Colonic mucosa (tissue), 4 donors: ENCODE results near the gene DAB1. TPM values are rescaled to one million over a fixed set of nuclear protein-coding genes. Genes with fewer than 3 reads are reported as not detected.

Experiments used
- DNase-seq: peaks from one replicate; pipeline ENCODE4 v3.0.0-alpha.2; 2020
- H3K27ac ChIP-seq: fragments of 200-600 bp; one replicate; pipeline ENCODE4 v1.8.0; 2021
- H3K27me3 ChIP-seq: fragments of 200-600 bp; one replicate; pipeline ENCODE4 v1.8.0; 2021
- H3K36me3 ChIP-seq: fragments of 200-600 bp; one replicate; pipeline ENCODE4 v1.8.0; 2021
- H3K4me1 ChIP-seq: fragments of 200-600 bp; one replicate; pipeline ENCODE4 v1.8.0; 2021; ENCODE audit warnings: mild to moderate bottlenecking
- H3K4me3 ChIP-seq: fragments of 200-600 bp; one replicate; pipeline ENCODE4 v1.8.0; 2021
- H3K9ac ChIP-seq, 2 donors: one replicate each; pipeline ENCODE4 v1.7.0; 2013; ENCODE audit warnings: control low read depth in 2 of 2, low read depth in 2 of 2, low read length in 2 of 2
- H3K9me3 ChIP-seq: fragments of 200-600 bp; one replicate; pipeline ENCODE4 v1.8.0; 2021
- CTCF ChIP-seq: fragments of 200-600 bp; IDR thresholded peaks from one replicate; pipeline ENCODE4 v1.8.0; 2022; ENCODE audit warnings: antibody characterized with exemption, mild to moderate bottlenecking
- intact Hi-C: fragments of 100-400 bp; cut with DNase I; formaldehyde crosslinking; loops from one replicate; pipeline ENCODE4 v1.14.1; 2022
- total RNA-seq, 2 donors: library from RNA; stranded (reverse); fragmentation: NEBNext Ultra II Directional in 1 of 2; extraction: Animal tissue kit (Norgen Biotek cat#: 25700) in 1 of 2; gene quantifications; one replicate each; pipeline ENCODE4 v1.2.1, GENCODE V29; 2021
- donor health status: healthy.
- donor health status: DM: no; HTN: no; CAD: no.
- donor health status: DM: no; HTN: no; CAD: no.

The DAB1 gene
- total RNA-seq, 2 donors from 2014 or later, result 0.42 TPM; not detected in 1

GRCh38 chr1:56957931-56958330 lies 465.9 kb downstream of the DAB1 start:
- DNase-seq, result no peak
- TF ChIP-seq CTCF, result no peak
- H3K27me3 ChIP-seq, result no peaks in the 10 kb centered on the region

GRCh38 chr1:56954664-56955063 lies 469.2 kb downstream of the DAB1 start:
- intact Hi-C loops, result no loop called here
- Histone ChIP-seq H3K36me3 (no peaks in the 10 kb centered on the region), H3K9ac (no peak overlapping the region), H3K27ac (no peak overlapping the region), H3K27me3 (no peaks in the 10 kb centered on the region), H3K4me1 (no peaks in the 10 kb centered on the region), H3K4me3 (no peak overlapping the region), H3K9me3 (no peaks in the 10 kb centered on the region)
- no peak for TF ChIP-seq CTCF
- DNase-seq, result no peak

More at GRCh38 chr1:56957931-56958330, 465.9 kb downstream of the DAB1 start:
- Histone ChIP-seq H3K4me1 (no peaks in the 10 kb centered on the region), H3K9me3 (no peaks in the 10 kb centered on the region), H3K4me3 (no peak overlapping the region), H3K9ac (no peak overlapping the region), H3K27ac (no peak overlapping the region), H3K36me3 (no peaks in the 10 kb centered on the region)
- intact Hi-C loops, result no loop called here

- intact Hi-C loops, result no loop called here
- Histone ChIP-seq H3K27ac (no peak overlapping the region), H3K9ac (no peak overlapping the region), H3K9me3 (no peaks in the 10 kb centered on the region), H3K4me3 (no peak overlapping the region), H3K4me1 (no peaks in the 10 kb centered on the region), H3K27me3 (no peaks in the 10 kb centered on the region), H3K36me3 (no peaks in the 10 kb centered on the region)
- TF ChIP-seq CTCF, result no peak
- no peak for DNase-seq
Measured at GRCh38 chr1:56953386-56953785, 470.5 kb downstream of the DAB1 start.

GRCh38 chr1:56952501-56952900 lies 471.4 kb downstream of the DAB1 start:
- DNase-seq, result no peak
- no peaks in the 10 kb centered on the region for H3K4me1 ChIP-seq
- H3K9ac ChIP-seq, result no peak overlapping the region
- H3K36me3 ChIP-seq, result no peaks in the 10 kb centered on the region
- H3K4me3 ChIP-seq, result no peak overlapping the region
- no peak overlapping the region for H3K27ac ChIP-seq
- intact Hi-C loops, result no loop called here
- H3K9me3 ChIP-seq, result no peaks in the 10 kb centered on the region
- H3K27me3 ChIP-seq, result no peaks in the 10 kb centered on the region
- TF ChIP-seq CTCF, result no peak

GRCh38 chr1:56948403-56949023 lies 475.3 kb downstream of the DAB1 start:
- Histone ChIP-seq H3K36me3 (no peaks in the 10 kb centered on the region), H3K9me3 (no peaks in the 10 kb centered on the region), H3K4me3 (no peak overlapping the region), H3K27ac (no peak overlapping the region), H3K4me1 (no peaks in the 10 kb centered on the region), H3K9ac (no peak overlapping the region), H3K27me3 (no peaks in the 10 kb centered on the region)
- DNase-seq, result no peak
- intact Hi-C loops, result no loop called here
- no peak for TF ChIP-seq CTCF
